RWPE2 (cell line): ENCODE measurements around the gene UBL4A.

Experiments
- ATAC-seq: fragments of 200-7000 bp; cut with Tn5 transposase; 3 replicates; pipeline ENCODE4 v1.9.1; 2021; ENCODE audit warnings: low read depth
- DNase-seq: peaks from one replicate; pipeline ENCODE4 v3.0.0-alpha.2; 2020; ENCODE audit warnings: low spot score
- H3K27ac ChIP-seq: fragments of 450-650 bp; 2 replicates; pipeline ENCODE4 v1.5.1; 2017; ENCODE audit warnings: mild to moderate bottlenecking; ENCODE audit not compliant: poor library complexity, severe bottlenecking
- H3K27me3 ChIP-seq: fragments of 250-450 bp; sonication (Bioruptor Pico); 2 replicates; pipeline ENCODE4 v1.5.1; 2021; ENCODE audit warnings: mild to moderate bottlenecking, moderate library complexity; ENCODE audit not compliant: insufficient read depth, poor library complexity, severe bottlenecking
- H3K36me3 ChIP-seq: fragments of 250-450 bp; sonication (Bioruptor Pico); 2 replicates; pipeline ENCODE4 v1.5.1; 2020; ENCODE audit warnings: low read depth, mild to moderate bottlenecking, moderate library complexity
- H3K4me1 ChIP-seq: fragments of 250-450 bp; sonication (Bioruptor Pico); 2 replicates; pipeline ENCODE4 v1.5.1; 2021; ENCODE audit warnings: mild to moderate bottlenecking, moderate library complexity; ENCODE audit not compliant: insufficient read depth, poor library complexity, severe bottlenecking
- H3K4me3 ChIP-seq: fragments of 250-450 bp; sonication (Bioruptor Pico); 2 replicates; pipeline ENCODE4 v1.5.1; 2021; ENCODE audit warnings: mild to moderate bottlenecking, moderate library complexity; ENCODE audit not compliant: severe bottlenecking
- H3K9me3 ChIP-seq: fragments of 250-450 bp; sonication (Bioruptor Pico); 2 replicates; pipeline ENCODE4 v1.5.1; 2021; ENCODE audit warnings: mild to moderate bottlenecking, moderate library complexity; ENCODE audit not compliant: severe bottlenecking
- CTCF ChIP-seq: fragments of 450-650 bp; IDR thresholded peaks from one replicate; pipeline ENCODE4 v1.5.1; 2017; ENCODE audit warnings: mild to moderate bottlenecking, moderate library complexity; ENCODE audit not compliant: poor library complexity, severe bottlenecking

Gene UBL4A

DNA sequence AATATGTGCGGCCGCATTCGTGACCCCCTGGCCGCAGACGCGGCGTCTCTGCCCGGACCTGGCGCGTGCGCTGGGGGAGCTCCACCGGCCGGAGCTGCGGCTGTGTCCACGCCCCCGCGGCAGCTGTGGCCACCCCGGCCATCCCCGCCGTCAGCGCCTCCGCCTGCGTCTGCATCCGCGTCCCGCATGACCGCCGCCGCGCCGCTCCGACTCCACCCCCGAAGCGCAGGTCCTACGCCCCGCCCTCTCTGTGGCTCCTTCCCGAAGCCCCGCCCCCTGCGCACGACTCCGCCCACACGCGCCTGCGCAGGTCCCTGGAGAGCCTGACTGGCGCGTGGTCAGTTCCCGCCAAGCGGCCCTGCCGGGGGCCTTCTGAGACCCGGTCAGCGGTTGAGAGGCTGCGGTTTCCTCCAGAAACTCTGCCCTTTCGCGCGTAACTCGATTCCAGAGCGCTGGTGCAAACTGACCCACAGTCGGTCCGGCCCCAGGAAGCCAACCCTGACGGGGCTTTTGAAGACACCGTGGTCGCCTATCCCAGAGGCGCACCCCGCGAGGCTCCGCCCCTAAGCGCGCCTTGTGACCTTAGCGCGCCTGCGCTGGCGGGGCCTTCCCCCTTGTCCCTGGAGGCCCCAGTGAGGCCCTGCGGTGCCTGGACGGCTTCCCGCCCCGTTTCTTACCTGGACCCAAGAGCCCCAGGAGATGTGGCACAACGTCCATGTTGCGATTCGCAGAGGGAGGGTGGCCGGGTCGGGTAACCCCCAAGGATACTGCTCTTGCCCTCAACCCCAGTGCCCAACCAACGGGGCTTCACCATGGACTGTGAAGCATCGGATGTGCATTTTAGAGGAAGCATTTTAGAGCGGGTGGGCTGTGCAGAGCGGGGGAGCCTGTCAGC is 7.4 kb downstream of the UBL4A start, which contains the start of gene LAGE3:
TSS of gene LAGE3 (minus strand) at position 554 of the 895 bp plus-strand sequence. CDS start at position 188, 366 bp downstream.
- Histone ChIP-seq H3K27ac (peak within 1 kb of the TSS; percentile 42), H3K27me3 (no peaks in the 10 kb centered on the region), H3K36me3 (peaks cover 4% of the 10 kb centered on the region; the same call in 1 of the 2 replicates), H3K4me1 (no peaks in the 10 kb centered on the region), H3K4me3 (peak within 1 kb of the TSS; percentile 41), H3K9me3 (no peaks in the 10 kb centered on the region)
- peak; percentile 84 for DNase-seq
- peak; percentile 84 for ATAC-seq
- no peak for TF ChIP-seq CTCF

DNA sequence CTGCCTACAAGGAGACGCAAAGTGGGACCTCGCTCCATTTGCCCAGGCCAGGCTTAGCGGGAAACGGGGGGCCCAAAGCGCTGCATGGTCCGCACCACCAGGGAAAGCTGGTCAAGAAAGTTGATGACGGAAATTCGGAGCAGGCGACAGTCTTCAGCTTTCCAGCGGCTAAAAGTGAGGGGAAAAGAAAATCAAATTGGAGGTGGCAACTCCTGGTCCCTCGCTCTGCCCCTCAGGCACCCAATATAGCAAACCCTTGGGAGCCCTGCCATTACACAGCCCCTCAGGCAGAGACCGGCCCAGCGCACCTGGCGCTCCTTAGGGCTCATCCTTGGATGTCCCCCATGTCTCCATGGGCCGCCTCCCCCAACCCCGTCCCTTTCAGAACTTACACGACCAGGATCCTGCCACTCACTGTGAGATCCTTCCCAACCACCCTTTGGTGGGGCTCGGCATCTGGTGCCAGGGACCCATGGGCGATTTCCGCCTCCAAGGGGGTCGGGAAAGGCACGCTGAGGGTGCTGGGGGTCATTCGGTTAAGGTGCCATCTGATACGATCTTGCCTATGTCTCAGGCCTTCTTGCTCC is 8.4 kb downstream of the UBL4A start:
- ATAC-seq, result peak; percentile 5; the same call in 1 of the 3 replicates
- Histone ChIP-seq H3K27ac (peak overlapping the region; percentile 42), H3K4me3 (peak overlapping the region; percentile 41), H3K27me3 (no peaks in the 10 kb centered on the region), H3K9me3 (no peaks in the 10 kb centered on the region), H3K4me1 (no peaks in the 10 kb centered on the region), H3K36me3 (no peaks in the 10 kb centered on the region)
- DNase-seq, result no peak
- TF ChIP-seq CTCF, result no peak

GRCh38 chrX:154476821-154477220 is 9.6 kb downstream of the UBL4A start:
- no peak overlapping the region for H3K27ac ChIP-seq
- no peaks in the 10 kb centered on the region for H3K9me3 ChIP-seq
- no peak for TF ChIP-seq CTCF
- DNase-seq (no peak), ATAC-seq (no peak)
- H3K4me3 ChIP-seq, result no peak overlapping the region
- H3K27me3 ChIP-seq, result no peaks in the 10 kb centered on the region
- H3K4me1 ChIP-seq, result no peaks in the 10 kb centered on the region
- no peaks in the 10 kb centered on the region for H3K36me3 ChIP-seq

GRCh38 chrX:154473683-154474082 is 12.7 kb downstream of the UBL4A start:
- H3K4me1 ChIP-seq, result no peaks in the 10 kb centered on the region
- DNase-seq, result no peak
- H3K27ac ChIP-seq, result no peak overlapping the region
- no peak for TF ChIP-seq CTCF
- no peaks in the 10 kb centered on the region for H3K27me3 ChIP-seq
- no peak overlapping the region for H3K4me3 ChIP-seq
- no peaks in the 10 kb centered on the region for H3K36me3 ChIP-seq
- no peak for ATAC-seq
- no peaks in the 10 kb centered on the region for H3K9me3 ChIP-seq
